ENCODE data around the gene PHF2.

DNA sequence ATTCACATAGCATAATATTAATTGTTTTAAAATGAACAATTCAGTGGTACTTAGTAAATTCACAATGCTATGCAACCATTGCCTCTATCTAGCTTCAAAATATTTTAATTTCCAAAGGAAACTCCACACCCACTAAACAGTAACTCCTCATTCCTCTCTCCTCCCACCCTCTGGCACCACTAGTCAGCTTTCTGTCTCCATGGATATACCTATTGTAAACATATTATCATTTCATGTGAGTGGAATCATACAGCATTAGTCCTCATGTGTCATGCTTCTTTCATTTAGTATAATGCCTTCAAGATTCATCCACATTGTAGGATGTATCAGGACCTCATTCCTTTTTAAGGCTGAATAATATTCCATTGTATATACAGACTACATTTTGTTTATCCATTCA, 48.6 kb downstream of the PHF2 start:
- TF ChIP-seq CEBPB (IDR thresholded peaks at IDR 0.05; ENCODE audit: low read depth, low read length) (no peak), POLR2A (IDR thresholded peaks at IDR 0.05; ENCODE audit: low read depth, low read length) (no peak)
